Neural cell (in vitro differentiated cells): ENCODE results near the gene RGS3. TPM values are rescaled to one million over a fixed set of nuclear protein-coding genes. Genes with fewer than 3 reads are reported as not detected.

Source experiments
- H2AFZ ChIP-seq: fragments of 200-600, 300-800 bp; sonication (generic), shearing (Covaris generic); 2 replicates; pipeline ENCODE4 v1.6.0; 2014; ENCODE audit warnings: low read depth, mild to moderate bottlenecking, antibody characterized with exemption, low read length, moderate library complexity
- H3F3A ChIP-seq: fragments of 200-600 bp; shearing (Covaris generic); 2 replicates; pipeline ENCODE4 v1.6.1; 2016; ENCODE audit warnings: mild to moderate bottlenecking, moderate library complexity, mixed read lengths, antibody characterized with exemption, low read length; ENCODE audit not compliant: insufficient read depth, poor library complexity, severe bottlenecking
- H3K27ac ChIP-seq: fragments of 200-600, 300-800 bp; sonication (generic), shearing (Covaris generic); 2 replicates; pipeline ENCODE4 v1.5.1; 2014; ENCODE audit warnings: mild to moderate bottlenecking, low read length, moderate library complexity
- H3K27me3 ChIP-seq: fragments of 300-800, 200-600 bp; sonication (generic), shearing (Covaris generic); 2 replicates; pipeline ENCODE4 v1.6.0; 2014; ENCODE audit warnings: mild to moderate bottlenecking, low read depth, low read length, moderate library complexity; ENCODE audit not compliant: insufficient read depth
- H3K36me3 ChIP-seq: fragments of 300-800, 200-600 bp; sonication (generic), shearing (Covaris generic); 2 replicates; pipeline ENCODE4 v1.5.1; 2014; ENCODE audit warnings: mild to moderate bottlenecking, antibody characterized with exemption, low read length, moderate library complexity; ENCODE audit not compliant: insufficient read depth
- H3K4me2 ChIP-seq: fragments of 300-800, 200-600 bp; sonication (generic), shearing (Covaris generic); 2 replicates; pipeline ENCODE4 v1.6.0; 2014; ENCODE audit warnings: mild to moderate bottlenecking, low read length
- H3K4me3 ChIP-seq: fragments of 300-800, 200-600 bp; sonication (generic), shearing (Covaris generic); 2 replicates; pipeline ENCODE4 v1.5.1; 2014; ENCODE audit warnings: mild to moderate bottlenecking, low read length, moderate library complexity
- H3K79me2 ChIP-seq: fragments of 200-600 bp; shearing (Covaris generic); replicated peaks from 2 replicates; pipeline ENCODE4 v1.6.0; 2014; ENCODE audit warnings: mild to moderate bottlenecking, low read length, moderate library complexity; ENCODE audit not compliant: insufficient read depth
- H3K9ac ChIP-seq: fragments of 300-800, 200-600 bp; sonication (generic), shearing (Covaris generic); 2 replicates; pipeline ENCODE4 v1.6.1; 2016; ENCODE audit warnings: mild to moderate bottlenecking, low read length, mixed read lengths
- H3K9me2 ChIP-seq: fragments of 200-600 bp; shearing (Covaris generic); 2 replicates; pipeline ENCODE4 v1.6.1; 2016; ENCODE audit warnings: mild to moderate bottlenecking, low read length, mixed read lengths; ENCODE audit not compliant: insufficient read depth
- H3K9me3 ChIP-seq: fragments of 200-600, 300-800 bp; sonication (generic), shearing (Covaris generic); 2 replicates; pipeline ENCODE4 v1.6.1; 2016; ENCODE audit warnings: mild to moderate bottlenecking, mixed run types, low read length, moderate library complexity, mixed read lengths
- H4K20me1 ChIP-seq: fragments of 200-600 bp; shearing (Covaris generic); 2 replicates; pipeline ENCODE4 v1.6.1; 2016; ENCODE audit warnings: mild to moderate bottlenecking, mixed run types; ENCODE audit not compliant: insufficient read depth
- EP300 ChIP-seq: fragments of 450-650 bp; conservative IDR thresholded peaks from 2 replicates; pipeline ENCODE4 v1.6.1; 2014; ENCODE audit warnings: antibody characterized with exemption, mild to moderate bottlenecking, moderate library complexity; ENCODE audit not compliant: poor library complexity, severe bottlenecking
- EZH2 ChIP-seq: fragments of 200-600, 300-800 bp; shearing (Covaris generic), sonication (generic); IDR thresholded peaks from 2 replicates; pipeline ENCODE4 v1.6.1; 2014; ENCODE audit warnings: antibody characterized with exemption, low read length, borderline replicate concordance, mild to moderate bottlenecking; ENCODE audit not compliant: insufficient read depth, poor library complexity, severe bottlenecking
- MXI1 ChIP-seq: fragments of 450-650 bp; conservative IDR thresholded peaks from 2 replicates; pipeline ENCODE4 v1.6.1; 2014; ENCODE audit warnings: antibody characterized with exemption, mild to moderate bottlenecking; ENCODE audit not compliant: poor library complexity, severe bottlenecking
- POLR2AphosphoS5 ChIP-seq: IDR thresholded peaks from 2 replicates; pipeline ENCODE4 v1.6.1; 2012
- RAD21 ChIP-seq: fragments of 450-650 bp; conservative IDR thresholded peaks from 2 replicates; pipeline ENCODE4 v1.6.1; 2014; ENCODE audit warnings: antibody characterized with exemption, mild to moderate bottlenecking, moderate library complexity
- REST ChIP-seq: IDR thresholded peaks from 2 replicates; pipeline ENCODE4 v1.6.1; 2012; ENCODE audit warnings: borderline replicate concordance
- SMC3 ChIP-seq: fragments of 450-650 bp; conservative IDR thresholded peaks from 2 replicates; pipeline ENCODE4 v1.6.1; 2014; ENCODE audit warnings: antibody characterized with exemption, mild to moderate bottlenecking, moderate library complexity; ENCODE audit not compliant: poor library complexity
- TAF1 ChIP-seq: IDR thresholded peaks from 2 replicates; pipeline ENCODE4 v1.6.1; 2012; ENCODE audit warnings: low read depth
- polyA plus RNA-seq: library from polyadenylated mRNA; depleted of rRNA; stranded (reverse); fragments of >200 nt; gene quantifications from 2 replicates; pipeline ENCODE4 v1.2.3, GENCODE V29; 2014
- TF ChIP-seq, protein P1 (sequence below): fragments of 450-650 bp; IDR thresholded peaks from 2 replicates; pipeline ENCODE4 v1.5.1; 2014; ENCODE audit warnings: antibody characterized with exemption, mild to moderate bottlenecking, moderate library complexity; ENCODE audit not compliant: poor library complexity, severe bottlenecking

Gene RGS3
- polyA plus RNA-seq, 1 donor from 2014 or later = 25.3 TPM

GRCh38 chr9:113574441-113575262 is 111.1 kb downstream of the RGS3 start:
- H3K27ac ChIP-seq = no peak overlapping the region
- no peaks in the 10 kb centered on the region for H3K79me2 ChIP-seq
- no peaks in the 10 kb centered on the region for H3K36me3 ChIP-seq
- H3K9me3 ChIP-seq = no peaks in the 10 kb centered on the region
- H3K4me3 ChIP-seq = no peak overlapping the region
- no peak overlapping the region for H3K9ac ChIP-seq
- no peaks in the 10 kb centered on the region for H3K27me3 ChIP-seq
- no peak overlapping the region for H2AFZ ChIP-seq
- no peaks in the 10 kb centered on the region for H3K9me2 ChIP-seq
- TF ChIP-seq EZH2 (no peak), MXI1 (no peak), REST (no peak), TAF1 (no peak), SMC3 (no peak), EP300 (no peak), POLR2AphosphoS5 (no peak), RAD21 (no peak)
- TF ChIP-seq, protein P1, sequence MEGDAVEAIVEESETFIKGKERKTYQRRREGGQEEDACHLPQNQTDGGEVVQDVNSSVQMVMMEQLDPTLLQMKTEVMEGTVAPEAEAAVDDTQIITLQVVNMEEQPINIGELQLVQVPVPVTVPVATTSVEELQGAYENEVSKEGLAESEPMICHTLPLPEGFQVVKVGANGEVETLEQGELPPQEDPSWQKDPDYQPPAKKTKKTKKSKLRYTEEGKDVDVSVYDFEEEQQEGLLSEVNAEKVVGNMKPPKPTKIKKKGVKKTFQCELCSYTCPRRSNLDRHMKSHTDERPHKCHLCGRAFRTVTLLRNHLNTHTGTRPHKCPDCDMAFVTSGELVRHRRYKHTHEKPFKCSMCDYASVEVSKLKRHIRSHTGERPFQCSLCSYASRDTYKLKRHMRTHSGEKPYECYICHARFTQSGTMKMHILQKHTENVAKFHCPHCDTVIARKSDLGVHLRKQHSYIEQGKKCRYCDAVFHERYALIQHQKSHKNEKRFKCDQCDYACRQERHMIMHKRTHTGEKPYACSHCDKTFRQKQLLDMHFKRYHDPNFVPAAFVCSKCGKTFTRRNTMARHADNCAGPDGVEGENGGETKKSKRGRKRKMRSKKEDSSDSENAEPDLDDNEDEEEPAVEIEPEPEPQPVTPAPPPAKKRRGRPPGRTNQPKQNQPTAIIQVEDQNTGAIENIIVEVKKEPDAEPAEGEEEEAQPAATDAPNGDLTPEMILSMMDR = no peak
- H3K4me2 ChIP-seq = no peak overlapping the region
- no peaks in the 10 kb centered on the region for H3F3A ChIP-seq
- H4K20me1 ChIP-seq = no peaks in the 10 kb centered on the region

- H3K9ac ChIP-seq = no peak overlapping the region
- no peaks in the 10 kb centered on the region for H3K36me3 ChIP-seq
- H3K4me2 ChIP-seq = no peak overlapping the region
- H4K20me1 ChIP-seq = no peaks in the 10 kb centered on the region
- H3F3A ChIP-seq = no peaks in the 10 kb centered on the region
- H3K27ac ChIP-seq = no peak overlapping the region
- no peak overlapping the region for H3K4me3 ChIP-seq
- no peaks in the 10 kb centered on the region for H3K9me3 ChIP-seq
- H3K9me2 ChIP-seq = no peaks in the 10 kb centered on the region
- TF ChIP-seq SMC3 (no peak), EP300 (no peak), REST (no peak), POLR2AphosphoS5 (no peak), RAD21 (no peak), TAF1 (no peak), MXI1 (no peak), EZH2 (no peak)
- TF ChIP-seq, protein P1 = no peak
- H2AFZ ChIP-seq = no peak overlapping the region
- H3K27me3 ChIP-seq = no peaks in the 10 kb centered on the region
- no peaks in the 10 kb centered on the region for H3K79me2 ChIP-seq
Measured at GRCh38 chr9:113577525-113578261, 114.2 kb downstream of the RGS3 start.
